ENCODE results near the gene C9orf40.

The C9orf40 gene, protein sequence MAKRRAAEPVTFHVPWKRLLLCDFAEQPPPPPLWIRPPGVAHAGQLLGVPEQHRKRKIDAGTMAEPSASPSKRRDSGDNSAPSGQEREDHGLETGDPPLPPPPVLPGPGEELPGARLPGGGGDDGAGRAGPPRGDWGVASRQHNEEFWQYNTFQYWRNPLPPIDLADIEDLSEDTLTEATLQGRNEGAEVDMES

DNA sequence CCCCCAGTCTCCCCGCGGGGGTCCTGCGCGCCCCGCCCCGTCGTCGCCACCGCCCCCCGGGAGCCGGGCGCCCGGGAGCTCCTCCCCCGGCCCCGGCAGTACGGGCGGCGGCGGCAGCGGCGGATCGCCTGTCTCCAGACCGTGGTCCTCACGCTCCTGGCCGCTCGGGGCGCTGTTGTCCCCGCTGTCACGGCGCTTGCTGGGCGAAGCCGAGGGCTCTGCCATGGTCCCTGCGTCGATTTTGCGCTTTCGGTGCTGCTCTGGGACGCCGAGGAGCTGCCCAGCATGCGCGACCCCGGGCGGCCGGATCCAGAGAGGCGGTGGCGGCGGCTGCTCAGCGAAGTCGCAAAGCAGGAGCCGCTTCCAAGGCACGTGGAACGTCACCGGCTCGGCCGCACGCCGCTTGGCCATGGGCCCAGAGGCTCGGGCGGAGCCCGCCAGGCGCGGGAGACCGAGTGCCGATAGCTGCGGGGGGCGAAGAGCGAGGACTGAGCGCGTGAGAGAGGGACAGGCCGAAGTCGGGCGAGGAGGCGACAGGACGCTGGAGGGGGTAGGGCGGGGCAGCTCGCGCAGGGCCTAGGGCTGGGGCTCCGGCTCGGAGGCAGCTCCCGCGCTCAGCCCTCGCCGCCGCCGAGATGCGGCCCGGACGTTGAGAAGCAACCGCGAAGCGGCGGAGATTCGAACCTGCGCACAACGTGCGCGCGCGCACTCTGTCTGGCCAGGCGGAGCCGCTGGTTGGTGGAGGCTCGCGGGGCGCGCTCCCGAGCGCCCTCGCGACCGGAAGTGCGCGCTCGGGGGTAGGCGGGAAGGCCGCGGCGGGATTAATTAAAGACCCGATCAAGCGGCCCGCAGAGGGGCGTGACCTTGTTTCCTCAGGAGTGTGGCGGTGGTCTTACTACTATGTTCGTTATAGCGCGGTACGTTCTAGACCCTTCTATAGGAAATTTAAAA, at the start of gene C9orf40:
Gene C9orf40, minus strand, starts transcription at position 712 of the 951 bp plus-strand sequence. Its CDS starts 301 bp downstream, at position 411.
- peak within 1 kb of the TSS; percentile 91 to 96 (median 94) for H3K27ac Mint-ChIP-seq
- peaks cover 20% of the 10 kb centered on the region for H3K4me1 Mint-ChIP-seq
- H3K36me3 Mint-ChIP-seq (ENCODE audit: low read depth): peaks cover 3% of the 10 kb centered on the region
- H3K27me3 Mint-ChIP-seq (ENCODE audit: low read depth): peaks cover 5% of the 10 kb centered on the region
- H3K4me3 Mint-ChIP-seq: peak within 1 kb of the TSS; percentile 97 to 99 (median 99)
- TF ChIP-seq, protein P1, sequence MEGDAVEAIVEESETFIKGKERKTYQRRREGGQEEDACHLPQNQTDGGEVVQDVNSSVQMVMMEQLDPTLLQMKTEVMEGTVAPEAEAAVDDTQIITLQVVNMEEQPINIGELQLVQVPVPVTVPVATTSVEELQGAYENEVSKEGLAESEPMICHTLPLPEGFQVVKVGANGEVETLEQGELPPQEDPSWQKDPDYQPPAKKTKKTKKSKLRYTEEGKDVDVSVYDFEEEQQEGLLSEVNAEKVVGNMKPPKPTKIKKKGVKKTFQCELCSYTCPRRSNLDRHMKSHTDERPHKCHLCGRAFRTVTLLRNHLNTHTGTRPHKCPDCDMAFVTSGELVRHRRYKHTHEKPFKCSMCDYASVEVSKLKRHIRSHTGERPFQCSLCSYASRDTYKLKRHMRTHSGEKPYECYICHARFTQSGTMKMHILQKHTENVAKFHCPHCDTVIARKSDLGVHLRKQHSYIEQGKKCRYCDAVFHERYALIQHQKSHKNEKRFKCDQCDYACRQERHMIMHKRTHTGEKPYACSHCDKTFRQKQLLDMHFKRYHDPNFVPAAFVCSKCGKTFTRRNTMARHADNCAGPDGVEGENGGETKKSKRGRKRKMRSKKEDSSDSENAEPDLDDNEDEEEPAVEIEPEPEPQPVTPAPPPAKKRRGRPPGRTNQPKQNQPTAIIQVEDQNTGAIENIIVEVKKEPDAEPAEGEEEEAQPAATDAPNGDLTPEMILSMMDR (IDR thresholded peaks at IDR 0.05; ENCODE audit: unreplicated experiment in 3 of 3): peak; percentile 78 to 89 (median 83)
- H3K9me3 Mint-ChIP-seq: no peaks in the 10 kb centered on the region

DNA sequence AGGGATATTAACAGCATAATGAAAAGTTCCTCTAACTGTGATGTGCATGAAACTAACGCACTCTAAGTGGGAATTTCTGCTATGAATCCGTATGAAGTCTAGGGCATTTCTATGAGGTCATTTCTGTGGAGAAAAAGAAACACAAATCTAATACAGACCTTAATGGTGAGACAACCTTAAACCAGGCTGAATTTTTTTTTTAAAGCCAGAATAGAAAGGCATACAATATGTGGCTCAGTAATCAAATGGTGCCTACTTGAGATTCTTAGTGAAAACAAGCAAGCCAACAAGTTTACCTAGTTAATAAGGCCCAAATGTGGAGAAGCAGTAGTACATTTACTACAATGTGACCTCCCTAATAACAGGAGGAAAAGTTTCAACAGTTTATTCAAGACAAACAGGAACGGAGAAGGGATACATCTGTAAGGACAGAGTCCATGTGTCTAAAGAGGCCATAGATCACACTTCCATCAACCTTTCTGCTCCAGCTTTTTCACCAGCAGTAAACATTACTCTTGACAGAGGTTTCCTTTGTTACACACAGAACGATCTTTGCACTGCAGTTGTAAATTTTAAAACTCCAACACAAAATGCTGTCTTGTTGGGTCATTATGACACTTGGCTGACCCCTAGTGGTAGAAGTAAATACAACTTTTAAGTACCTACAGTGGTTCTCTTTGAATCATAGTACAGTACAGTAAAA, 49.2 kb upstream of the C9orf40 start:
- H3K27me3 Mint-ChIP-seq (ENCODE audit: low read depth): no peaks in the 10 kb centered on the region
- TF ChIP-seq, protein P1 (IDR thresholded peaks at IDR 0.05; ENCODE audit: unreplicated experiment in 3 of 3): peak; percentile 66 to 77 (median 67)
- H3K27ac Mint-ChIP-seq: peak overlapping the region; percentile 51 to 86 (median 58)
- H3K4me3 Mint-ChIP-seq: no peak overlapping the region
- H3K4me1 Mint-ChIP-seq: peaks cover 12% of the 10 kb centered on the region
- peaks cover 17% of the 10 kb centered on the region for H3K36me3 Mint-ChIP-seq (ENCODE audit: low read depth)
- no peaks in the 10 kb centered on the region for H3K9me3 Mint-ChIP-seq

DNA sequence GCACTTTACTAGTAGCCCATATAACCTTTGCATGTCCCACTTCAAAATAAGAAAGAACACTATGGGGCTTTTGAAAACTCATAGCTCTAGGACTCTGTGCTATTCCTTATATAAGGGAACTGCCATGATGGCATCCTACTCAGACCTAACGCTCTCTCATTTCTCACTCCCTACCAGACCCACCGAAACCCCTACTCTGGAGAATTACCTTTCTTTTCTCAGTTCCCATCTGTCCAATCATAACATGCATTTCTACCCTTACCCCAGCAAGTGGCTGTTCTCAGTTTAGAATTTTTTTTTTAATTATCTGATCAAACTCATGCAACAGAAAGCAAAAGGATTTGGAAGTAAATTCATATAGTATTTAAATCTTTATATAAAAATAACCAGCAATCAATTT, 48.1 kb upstream of the C9orf40 start:
- peak overlapping the region in 1 of 3 experiments; percentile 29 for H3K27ac Mint-ChIP-seq
- peaks cover 23% of the 10 kb centered on the region for H3K36me3 Mint-ChIP-seq (ENCODE audit: low read depth)
- no peak overlapping the region for H3K4me3 Mint-ChIP-seq
- no peaks in the 10 kb centered on the region for H3K27me3 Mint-ChIP-seq (ENCODE audit: low read depth)
- TF ChIP-seq, protein P1 (IDR thresholded peaks at IDR 0.05; ENCODE audit: unreplicated experiment in 3 of 3): no peak
- H3K4me1 Mint-ChIP-seq: peaks cover 12% of the 10 kb centered on the region
- no peaks in the 10 kb centered on the region for H3K9me3 Mint-ChIP-seq

DNA sequence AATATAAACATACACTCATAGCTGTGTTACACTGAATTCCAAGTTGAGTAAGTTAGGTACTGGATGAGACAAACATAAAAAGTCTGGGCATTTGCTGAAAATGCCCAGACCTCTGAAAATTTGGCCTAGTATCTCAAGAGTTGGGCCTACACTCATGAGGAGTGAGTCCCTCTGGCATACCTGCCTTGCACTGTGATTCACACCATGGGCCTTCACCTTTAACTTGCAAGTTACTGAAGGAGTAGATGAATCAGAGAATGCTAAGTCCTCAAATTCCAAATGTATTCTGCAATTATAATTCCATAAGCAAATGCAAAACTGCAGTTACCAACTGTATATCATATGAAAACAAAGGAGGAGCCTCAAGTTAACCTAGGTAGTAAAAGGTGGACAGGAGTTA, 32.3 kb upstream of the C9orf40 start:
- Mint-ChIP-seq H3K27ac (no peak overlapping the region), H3K4me3 (no peak overlapping the region), H3K9me3 (no peaks in the 10 kb centered on the region), H3K27me3 (ENCODE audit: low read depth) (no peaks in the 10 kb centered on the region), H3K4me1 (no peaks in the 10 kb centered on the region), H3K36me3 (ENCODE audit: low read depth) (peaks cover 35% of the 10 kb centered on the region)
- TF ChIP-seq, protein P1 (IDR thresholded peaks at IDR 0.05; ENCODE audit: unreplicated experiment in 3 of 3): no peak

DNA sequence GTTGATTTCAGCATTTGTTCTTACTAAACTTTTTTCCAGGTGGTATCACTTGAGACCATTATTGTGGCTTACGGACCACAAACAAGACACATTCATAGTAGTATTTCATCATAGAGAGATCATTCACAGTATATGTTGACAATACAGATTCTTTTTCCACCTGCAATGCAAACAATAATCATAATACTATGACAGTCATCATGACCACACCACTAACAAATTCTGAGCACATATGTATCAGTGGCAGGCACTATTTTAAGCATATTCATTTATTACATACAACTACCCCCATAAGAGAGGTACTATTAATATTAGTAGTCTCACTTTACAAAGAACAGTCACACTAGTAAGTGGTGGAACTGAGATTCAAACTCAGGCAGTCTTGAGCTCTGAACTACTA, 31.0 kb upstream of the C9orf40 start:
- Mint-ChIP-seq H3K4me3 (no peak overlapping the region), H3K9me3 (no peaks in the 10 kb centered on the region), H3K27ac (no peak overlapping the region), H3K4me1 (no peaks in the 10 kb centered on the region), H3K27me3 (ENCODE audit: low read depth) (no peaks in the 10 kb centered on the region), H3K36me3 (ENCODE audit: low read depth) (peaks cover 30% of the 10 kb centered on the region)
- TF ChIP-seq, protein P1 (IDR thresholded peaks at IDR 0.05; ENCODE audit: unreplicated experiment in 3 of 3): no peak
